OCI-LY1 (cell line): ENCODE results near the gene DLD.
"Not testable (repeated sequence)": the region's sequence is repeated elsewhere in the genome, so short reads cannot be mapped to it uniquely, and the experiment has no call there.

Experiments
- CTCF ChIP-seq: fragments of 200-600 bp; sonication (generic), shearing (Covaris generic); IDR thresholded peaks from 2 replicates; pipeline ENCODE4 v1.5.1; 2017; ENCODE audit warnings: mild to moderate bottlenecking, antibody characterized with exemption, low read length, moderate library complexity, mixed read lengths
- EZH2 ChIP-seq: fragments of 200-600 bp; sonication (generic), shearing (Covaris generic); IDR thresholded peaks from 2 replicates; pipeline ENCODE4 v1.8.0; 2017; ENCODE audit warnings: borderline replicate concordance, mixed run types, mild to moderate bottlenecking, antibody characterized with exemption, low read length, moderate library complexity, mixed read lengths

GRCh38 chr7:107847836-107848175, 43.2 kb upstream of the DLD start:
- not testable (repeated sequence) for TF ChIP-seq CTCF, EZH2
